Kidney capillary endothelial cell (primary cell): ENCODE results near the gene F5.
A peak's percentile ranks its signal among the peaks of the same experiment; 100 is the strongest.
"Not testable (repeated sequence)": the region's sequence is repeated elsewhere in the genome, so short reads cannot be mapped to it uniquely, and the experiment has no call there.

ENCODE experiments used
- DNase-seq: peaks from one replicate; pipeline ENCODE4 v3.0.0-alpha.2; 2018; ENCODE audit warnings: low spot score

Gene F5

GRCh38 chr1:169508432-169509338, 77.6 kb downstream of the F5 start:
- no peak for DNase-seq

- no peak for DNase-seq
Measured at GRCh38 chr1:169507413-169507812, 78.9 kb downstream of the F5 start.

GRCh38 chr1:169503601-169504000, 82.7 kb downstream of the F5 start:
- not testable (repeated sequence) for DNase-seq

GRCh38 chr1:169499807-169500206, 86.5 kb downstream of the F5 start:
- no peak for DNase-seq

GRCh38 chr1:169497317-169497716, 89.0 kb downstream of the F5 start:
- DNase-seq, result no peak

- peak; percentile 35 for DNase-seq
Measured at GRCh38 chr1:169495916-169496315, 90.4 kb downstream of the F5 start.

- DNase-seq, result no peak
Measured at GRCh38 chr1:169495046-169495775, 91.1 kb downstream of the F5 start.

GRCh38 chr1:169494343-169494742, 91.9 kb downstream of the F5 start:
- DNase-seq, result no peak

GRCh38 chr1:169493251-169493650, 93.0 kb downstream of the F5 start:
- no peak for DNase-seq

- DNase-seq, result no peak
Measured at GRCh38 chr1:169491845-169492281, 94.4 kb downstream of the F5 start.

- no peak for DNase-seq
Measured at GRCh38 chr1:169488157-169488556, 98.1 kb downstream of the F5 start.

GRCh38 chr1:169487561-169487960, 98.7 kb downstream of the F5 start:
- DNase-seq, result no peak

- DNase-seq, result no peak
Measured at GRCh38 chr1:169487133-169487532, 99.1 kb downstream of the F5 start.

GRCh38 chr1:169486281-169487051, 99.8 kb downstream of the F5 start:
- DNase-seq, result peak; percentile 29

GRCh38 chr1:169485431-169486280, 100.6 kb downstream of the F5 start, which contains the start of gene SLC19A2:
SLC19A2 (minus strand) TSS chr1:169485944; CDS start chr1:169485766, 178 bp downstream.
- DNase-seq, result peak; percentile 97

- DNase-seq, result peak; percentile 31
Measured at GRCh38 chr1:169484683-169485430, 101.4 kb downstream of the F5 start.

- DNase-seq, result no peak
Measured at GRCh38 chr1:169484101-169484500, 102.2 kb downstream of the F5 start.

GRCh38 chr1:169483500-169483966, 102.7 kb downstream of the F5 start:
- DNase-seq, result no peak

GRCh38 chr1:169479363-169480066, 106.8 kb downstream of the F5 start:
- no peak for DNase-seq
